Subcutaneous adipose tissue (tissue), 4 donors: ENCODE data around the gene AK8. TPM values are rescaled to one million over a fixed set of nuclear protein-coding genes. Genes with fewer than 3 reads are reported as not detected.

Experiments used
- total RNA-seq, 4 donors: library from RNA; depleted of rRNA; stranded (reverse); fragments of >200 nt; gene quantifications; one replicate each; pipeline ENCODE4 v1.1.0, GENCODE V29; 2016
- TF ChIP-seq, protein P1 (sequence below): fragments of 450-650 bp; IDR thresholded peaks from one replicate; pipeline ENCODE4 v1.5.1; 2016; ENCODE audit warnings: low read depth, mild to moderate bottlenecking, control low read depth, antibody characterized with exemption, moderate library complexity

Gene AK8
- total RNA-seq, 4 donors from 2014 or later: 0.68 to 1.3 (median 1.1) TPM

- TF ChIP-seq, protein P1, sequence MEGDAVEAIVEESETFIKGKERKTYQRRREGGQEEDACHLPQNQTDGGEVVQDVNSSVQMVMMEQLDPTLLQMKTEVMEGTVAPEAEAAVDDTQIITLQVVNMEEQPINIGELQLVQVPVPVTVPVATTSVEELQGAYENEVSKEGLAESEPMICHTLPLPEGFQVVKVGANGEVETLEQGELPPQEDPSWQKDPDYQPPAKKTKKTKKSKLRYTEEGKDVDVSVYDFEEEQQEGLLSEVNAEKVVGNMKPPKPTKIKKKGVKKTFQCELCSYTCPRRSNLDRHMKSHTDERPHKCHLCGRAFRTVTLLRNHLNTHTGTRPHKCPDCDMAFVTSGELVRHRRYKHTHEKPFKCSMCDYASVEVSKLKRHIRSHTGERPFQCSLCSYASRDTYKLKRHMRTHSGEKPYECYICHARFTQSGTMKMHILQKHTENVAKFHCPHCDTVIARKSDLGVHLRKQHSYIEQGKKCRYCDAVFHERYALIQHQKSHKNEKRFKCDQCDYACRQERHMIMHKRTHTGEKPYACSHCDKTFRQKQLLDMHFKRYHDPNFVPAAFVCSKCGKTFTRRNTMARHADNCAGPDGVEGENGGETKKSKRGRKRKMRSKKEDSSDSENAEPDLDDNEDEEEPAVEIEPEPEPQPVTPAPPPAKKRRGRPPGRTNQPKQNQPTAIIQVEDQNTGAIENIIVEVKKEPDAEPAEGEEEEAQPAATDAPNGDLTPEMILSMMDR: no peak
Observed at GRCh38 chr9:132744881-132745755, 133.0 kb downstream of the AK8 start.

DNA sequence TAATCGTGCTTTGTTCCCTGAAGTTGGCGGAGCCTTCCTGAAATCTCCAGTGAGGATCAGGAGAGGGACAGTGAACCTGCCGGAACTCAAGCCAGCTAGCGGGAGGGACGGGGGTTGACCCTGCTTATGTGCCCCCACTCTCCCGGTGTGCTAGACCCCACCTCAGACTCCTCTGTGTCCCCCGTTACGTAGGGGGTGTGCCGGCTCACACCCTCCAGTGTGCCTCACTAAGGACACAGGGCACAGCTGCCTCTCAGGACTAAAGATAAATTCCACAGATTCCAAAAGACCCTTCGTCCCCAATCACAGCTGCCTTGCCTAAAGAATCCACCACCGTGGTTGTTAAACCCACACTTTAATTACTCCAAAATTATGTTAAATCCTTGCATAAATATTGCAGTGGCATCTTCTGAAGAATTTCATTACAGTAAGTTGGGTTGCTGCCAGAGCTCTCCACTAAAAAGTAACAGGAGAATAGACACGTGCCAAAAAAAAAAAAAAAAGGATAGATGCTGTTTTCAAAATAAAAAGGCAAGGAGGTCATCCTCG is 134.1 kb downstream of the AK8 start:
- TF ChIP-seq, protein P1: no peak

- TF ChIP-seq, protein P1: no peak
Observed at GRCh38 chr9:132742821-132743311, 135.2 kb downstream of the AK8 start.

- TF ChIP-seq, protein P1: no peak
Observed at GRCh38 chr9:132740526-132741309, 137.4 kb downstream of the AK8 start.

GRCh38 chr9:132739710-132740310 is 138.3 kb downstream of the AK8 start:
- TF ChIP-seq, protein P1: no peak

GRCh38 chr9:132733260-132733815 is 144.7 kb downstream of the AK8 start:
- TF ChIP-seq, protein P1: no peak
